Esophagus squamous epithelium (tissue), 5 donors: Measurements from ENCODE around the gene GABBR2. TPM values are rescaled to one million over a fixed set of nuclear protein-coding genes. Genes with fewer than 3 reads are reported as not detected.

ENCODE experiments used
- DNase-seq: peaks from one replicate; lab custom pipeline; 2025; lab: John Stamatoyannopoulos, UW
- H3K27ac ChIP-seq, 4 donors: fragments of 200-600 bp; sonication (generic); one replicate each; pipeline ENCODE4 v1.5.1; 2016 to 2019; ENCODE audit warnings: mild to moderate bottlenecking in 1 of 4
- H3K27me3 ChIP-seq, 4 donors: fragments of 200-600 bp; sonication (generic); 1 replicate in 3 of 4; 2 replicates in 1 of 4; pipeline versions ENCODE4 v1.5.1 to v1.6.0; 2017 to 2021; ENCODE audit warnings: antibody characterized with exemption in 1 of 4
- H3K36me3 ChIP-seq, 3 donors: fragments of 200-600 bp; sonication (generic); one replicate each; pipeline ENCODE4 v1.5.1; 2016 to 2019
- H3K4me1 ChIP-seq, 3 donors: fragments of 200-600 bp; sonication (generic); one replicate each; pipeline ENCODE4 v1.5.1; 2017 to 2019
- H3K4me3 ChIP-seq, 4 donors: fragments of 200-600 bp; sonication (generic); 1 replicate in 3 of 4; 2 replicates in 1 of 4; pipeline ENCODE4 v1.5.1; 2016 to 2019; ENCODE audit warnings: mild to moderate bottlenecking in 2 of 4, moderate library complexity in 1 of 4
- H3K9me3 ChIP-seq, 3 donors: fragments of 200-600 bp; sonication (generic); one replicate each; pipeline ENCODE4 v1.5.1; 2016 to 2019
- POLR2A ChIP-seq, 4 donors: fragments of 450-650 bp; IDR thresholded peaks; one replicate each; pipeline ENCODE4 v1.6.1; 2017; ENCODE audit warnings: antibody characterized with exemption in 4 of 4, mild to moderate bottlenecking in 4 of 4, moderate library complexity in 3 of 4
- WGBS, 2 donors: methylation state at CpG; one replicate each; pipeline ENCODE4 v1.1.5; 2018; 5-methylcytosine and 5-hydroxymethylcytosine counted together
- intact Hi-C: fragments of 100-400 bp; cut with DNase I; formaldehyde crosslinking; loops from one replicate; pipeline ENCODE4 v1.15.0; 2022
- total RNA-seq, 4 donors: library from RNA; depleted of rRNA; stranded (reverse); fragments of >200 nt; gene quantifications; one replicate each; pipeline ENCODE4 v1.1.0, GENCODE V29; 2016
- TF ChIP-seq, protein P1 (sequence below), 6 experiments: fragments of 450-650 bp in 4 of 6; fragments of 200-600 bp in 2 of 6; sonication (generic) in 2 of 6; IDR thresholded peaks; one replicate each; pipeline ENCODE4 v1.5.1; 2016 to 2019; ENCODE audit warnings: antibody characterized with exemption in 6 of 6, mild to moderate bottlenecking in 4 of 6, moderate library complexity in 4 of 6
- donor health status: DM: yes; HTN: yes; CAD: no.

GABBR2 gene
- total RNA-seq, 4 donors from 2014 or later = not detected

GRCh38 chr9:98747476-98747875 is 38.7 kb upstream of the GABBR2 start:
- peaks cover 0 to 90% (median 0%) of the 10 kb centered on the region in 3 donors for H3K36me3 ChIP-seq
- no peaks in the 10 kb centered on the region for H3K4me1 ChIP-seq
- H3K9me3 ChIP-seq = no peaks in the 10 kb centered on the region
- no peak overlapping the region for H3K27ac ChIP-seq
- no peak for DNase-seq
- WGBS, 2 donors = 81 to 95% methylated on average over 5 of the region's 5 CpGs
- no peaks in the 10 kb centered on the region for H3K27me3 ChIP-seq
- H3K4me3 ChIP-seq = no peak overlapping the region
- TF ChIP-seq POLR2A (IDR thresholded peaks at IDR 0.05) = no peak
- TF ChIP-seq, protein P1, sequence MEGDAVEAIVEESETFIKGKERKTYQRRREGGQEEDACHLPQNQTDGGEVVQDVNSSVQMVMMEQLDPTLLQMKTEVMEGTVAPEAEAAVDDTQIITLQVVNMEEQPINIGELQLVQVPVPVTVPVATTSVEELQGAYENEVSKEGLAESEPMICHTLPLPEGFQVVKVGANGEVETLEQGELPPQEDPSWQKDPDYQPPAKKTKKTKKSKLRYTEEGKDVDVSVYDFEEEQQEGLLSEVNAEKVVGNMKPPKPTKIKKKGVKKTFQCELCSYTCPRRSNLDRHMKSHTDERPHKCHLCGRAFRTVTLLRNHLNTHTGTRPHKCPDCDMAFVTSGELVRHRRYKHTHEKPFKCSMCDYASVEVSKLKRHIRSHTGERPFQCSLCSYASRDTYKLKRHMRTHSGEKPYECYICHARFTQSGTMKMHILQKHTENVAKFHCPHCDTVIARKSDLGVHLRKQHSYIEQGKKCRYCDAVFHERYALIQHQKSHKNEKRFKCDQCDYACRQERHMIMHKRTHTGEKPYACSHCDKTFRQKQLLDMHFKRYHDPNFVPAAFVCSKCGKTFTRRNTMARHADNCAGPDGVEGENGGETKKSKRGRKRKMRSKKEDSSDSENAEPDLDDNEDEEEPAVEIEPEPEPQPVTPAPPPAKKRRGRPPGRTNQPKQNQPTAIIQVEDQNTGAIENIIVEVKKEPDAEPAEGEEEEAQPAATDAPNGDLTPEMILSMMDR (IDR thresholded peaks at IDR 0.05) = no peak
- intact Hi-C loops = no loop called here

DNA sequence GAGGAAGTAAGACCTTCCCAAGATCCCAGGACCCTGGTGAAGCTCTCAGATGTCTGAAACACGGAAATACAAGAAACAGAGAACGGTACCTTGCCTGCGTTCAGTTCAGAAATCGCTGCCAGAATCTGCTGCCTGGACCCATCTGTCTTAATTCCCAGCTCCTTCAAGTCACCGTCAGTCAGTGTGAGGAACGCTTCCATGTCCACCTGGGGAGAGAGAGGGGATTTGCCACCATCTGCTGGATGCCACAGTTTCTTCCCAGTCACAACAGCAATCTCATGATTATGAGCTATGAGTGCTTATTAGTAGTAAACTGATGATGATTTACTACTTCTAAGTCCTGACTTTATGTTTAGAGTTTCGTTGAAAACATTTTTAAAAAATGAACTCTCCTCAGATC is 36.7 kb upstream of the GABBR2 start:
- H3K36me3 ChIP-seq = peaks cover 0 to 71% (median 0%) of the 10 kb centered on the region in 3 donors
- TF ChIP-seq POLR2A (IDR thresholded peaks at IDR 0.05) = no peak
- TF ChIP-seq, protein P1 (IDR thresholded peaks at IDR 0.05) = no peak
- H3K4me1 ChIP-seq = no peaks in the 10 kb centered on the region
- no peaks in the 10 kb centered on the region for H3K9me3 ChIP-seq
- no peak overlapping the region for H3K27ac ChIP-seq
- no peaks in the 10 kb centered on the region for H3K27me3 ChIP-seq
- intact Hi-C loops = no loop called here
- DNase-seq = no peak
- H3K4me3 ChIP-seq = no peak overlapping the region
- 87 to 96% methylated on average over 7 of the region's 7 CpGs for whole genome bisulfite sequencing, 2 donors

DNA sequence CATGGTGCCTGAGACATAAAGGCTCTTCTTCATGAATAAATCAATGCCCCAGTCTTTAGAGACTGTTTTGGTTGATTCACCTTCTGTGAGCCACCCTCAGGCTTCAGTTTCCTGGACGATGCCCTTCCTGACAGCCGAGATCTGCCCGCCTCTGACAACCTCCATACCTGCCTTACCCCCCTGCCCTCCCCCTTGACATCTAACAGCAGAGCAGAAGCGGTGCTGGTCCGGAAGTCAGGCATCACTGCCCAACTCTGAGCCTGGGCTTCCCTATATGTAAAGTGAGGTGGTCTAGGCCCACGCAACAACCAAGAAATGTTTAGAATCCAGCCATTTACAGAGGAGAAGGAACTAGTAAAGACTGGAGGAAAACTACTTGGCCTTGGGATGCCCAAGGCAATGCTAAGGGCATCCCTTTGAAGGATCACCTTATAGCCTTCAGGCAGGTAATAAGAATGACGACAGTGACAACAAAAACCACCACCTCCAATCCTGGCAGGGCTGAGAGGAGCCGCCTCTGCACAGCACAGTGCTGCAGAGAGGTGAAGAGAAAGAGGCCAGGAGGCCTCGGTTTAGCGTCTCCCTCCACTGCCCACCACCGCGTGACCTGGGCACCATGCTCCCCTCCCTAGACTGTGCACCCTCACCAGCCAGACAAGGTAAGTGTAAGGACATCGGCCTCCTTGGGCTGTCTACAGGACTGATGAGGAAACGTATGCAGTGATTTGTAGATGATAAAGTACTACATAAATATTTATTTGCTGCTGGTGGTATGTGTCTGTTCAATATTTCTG is 35.3 kb upstream of the GABBR2 start:
- Histone ChIP-seq H3K36me3 (peaks cover 0 to 67% (median 0%) of the 10 kb centered on the region in 3 donors), H3K27ac (no peak overlapping the region), H3K4me3 (no peak overlapping the region), H3K27me3 (no peaks in the 10 kb centered on the region), H3K4me1 (no peaks in the 10 kb centered on the region), H3K9me3 (no peaks in the 10 kb centered on the region)
- TF ChIP-seq POLR2A (IDR thresholded peaks at IDR 0.05) = no peak
- TF ChIP-seq, protein P1 (IDR thresholded peaks at IDR 0.05) = no peak
- intact Hi-C loops = no loop called here
- 93 to 95% methylated on average over 7 to 10 of the region's 14 CpGs for WGBS, 2 donors
- DNase-seq = no peak

GRCh38 chr9:98743329-98743728 is 34.6 kb upstream of the GABBR2 start:
- H3K36me3 ChIP-seq = peaks cover 0 to 64% (median 0%) of the 10 kb centered on the region in 3 donors
- H3K27me3 ChIP-seq = no peaks in the 10 kb centered on the region
- H3K4me1 ChIP-seq = no peaks in the 10 kb centered on the region
- H3K4me3 ChIP-seq = no peak overlapping the region
- intact Hi-C loops = no loop called here
- no peak for DNase-seq
- H3K27ac ChIP-seq = no peak overlapping the region
- 93 to 94% methylated on average over 2 of the region's 2 CpGs for WGBS, 2 donors
- no peaks in the 10 kb centered on the region for H3K9me3 ChIP-seq
- no peak for TF ChIP-seq POLR2A (IDR thresholded peaks at IDR 0.05)
- TF ChIP-seq, protein P1 (IDR thresholded peaks at IDR 0.05) = no peak
